ENCODE data around the gene HLA-DRA.

The HLA-DRA gene

GRCh38 chr6:32439602-32440214 lies at the start of gene HLA-DRA:
TSS of gene HLA-DRA (plus strand) at chr6:32439887. CDS start at chr6:32439951, 64 bp downstream.
- DNase-seq (peak; percentile 77), ATAC-seq (replicated peaks) (peak; percentile 78 to 84)
- H3K4me1 Mint-ChIP-seq: peaks cover 56 to 86% of the 10 kb centered on the region in 2 donors

GRCh38 chr6:32391505-32391904 lies 48.2 kb upstream of the HLA-DRA start:
- H3K27me3 Mint-ChIP-seq: peaks cover 7 to 23% of the 10 kb centered on the region in 2 donors
- H3K36me3 Mint-ChIP-seq: no peaks in the 10 kb centered on the region
- H3K9me3 Mint-ChIP-seq: no peaks in the 10 kb centered on the region
- DNase-seq (no peak), ATAC-seq (replicated peaks) (no peak)
- no peak overlapping the region for H3K4me3 Mint-ChIP-seq
- peaks cover 17 to 19% of the 10 kb centered on the region in 2 donors for H3K4me1 Mint-ChIP-seq
- H3K27ac Mint-ChIP-seq: no peak overlapping the region

More at GRCh38 chr6:32439602-32440214, at the start of gene HLA-DRA:
- Mint-ChIP-seq H3K27ac (peak within 1 kb of the TSS; percentile 100), H3K9me3 (peaks cover 4 to 5% of the 10 kb centered on the region in 2 donors), H3K27me3 (no peaks in the 10 kb centered on the region), H3K36me3 (peaks cover 52 to 65% of the 10 kb centered on the region in 2 donors), H3K4me3 (peak within 1 kb of the TSS; percentile 97 to 99)

DNA sequence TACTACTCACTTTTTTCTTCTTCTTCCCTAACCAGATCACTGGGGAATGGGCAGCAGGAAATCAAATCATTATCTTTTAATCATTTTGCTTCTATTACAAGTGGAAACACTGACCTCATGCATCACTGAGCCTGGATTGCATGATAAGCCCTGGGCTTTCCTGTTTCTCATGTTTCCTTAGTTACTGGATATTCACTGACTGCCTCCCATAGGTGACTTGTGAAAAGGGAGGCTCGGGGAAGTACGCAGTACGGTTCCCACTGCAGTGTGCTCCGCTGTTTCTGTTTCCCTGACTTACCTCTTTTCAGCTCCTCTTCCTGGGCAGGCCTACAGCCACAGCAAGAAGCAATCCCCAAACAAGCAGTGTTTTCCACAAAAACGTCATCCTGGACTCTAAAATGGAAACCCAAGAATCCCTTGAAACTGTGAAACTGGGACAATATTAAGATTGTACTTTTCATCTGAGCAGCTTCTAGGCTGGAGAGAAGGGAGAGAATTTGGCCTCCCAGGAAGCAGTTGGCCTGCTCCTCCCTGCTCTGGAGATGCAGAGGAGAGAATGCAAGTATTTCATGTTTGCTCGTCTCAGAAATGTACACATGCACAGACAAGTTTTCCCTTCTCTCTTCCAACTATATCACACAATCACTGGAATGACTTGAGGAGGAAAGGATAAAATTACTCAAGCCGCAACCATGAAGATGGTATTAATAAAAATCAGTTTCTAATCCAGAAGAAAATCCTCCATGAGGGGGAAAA lies 45.8 kb upstream of the HLA-DRA start:
- ATAC-seq (replicated peaks) (peak; percentile 30 to 48), DNase-seq (no peak)
- Mint-ChIP-seq H3K36me3 (no peaks in the 10 kb centered on the region), H3K9me3 (no peaks in the 10 kb centered on the region), H3K4me1 (peaks cover 11 to 17% of the 10 kb centered on the region in 2 donors), H3K4me3 (no peak overlapping the region), H3K27me3 (peaks cover 7 to 8% of the 10 kb centered on the region in 2 donors), H3K27ac (peak overlapping the region; percentile 59)

GRCh38 chr6:32396028-32396427 lies 43.7 kb upstream of the HLA-DRA start:
- peaks cover 7 to 12% of the 10 kb centered on the region in 2 donors for H3K27me3 Mint-ChIP-seq
- H3K9me3 Mint-ChIP-seq: no peaks in the 10 kb centered on the region
- H3K27ac Mint-ChIP-seq: no peak overlapping the region
- DNase-seq (no peak), ATAC-seq (replicated peaks) (no peak)
- H3K36me3 Mint-ChIP-seq: no peaks in the 10 kb centered on the region
- peaks cover 11 to 17% of the 10 kb centered on the region in 2 donors for H3K4me1 Mint-ChIP-seq
- H3K4me3 Mint-ChIP-seq: no peak overlapping the region

DNA sequence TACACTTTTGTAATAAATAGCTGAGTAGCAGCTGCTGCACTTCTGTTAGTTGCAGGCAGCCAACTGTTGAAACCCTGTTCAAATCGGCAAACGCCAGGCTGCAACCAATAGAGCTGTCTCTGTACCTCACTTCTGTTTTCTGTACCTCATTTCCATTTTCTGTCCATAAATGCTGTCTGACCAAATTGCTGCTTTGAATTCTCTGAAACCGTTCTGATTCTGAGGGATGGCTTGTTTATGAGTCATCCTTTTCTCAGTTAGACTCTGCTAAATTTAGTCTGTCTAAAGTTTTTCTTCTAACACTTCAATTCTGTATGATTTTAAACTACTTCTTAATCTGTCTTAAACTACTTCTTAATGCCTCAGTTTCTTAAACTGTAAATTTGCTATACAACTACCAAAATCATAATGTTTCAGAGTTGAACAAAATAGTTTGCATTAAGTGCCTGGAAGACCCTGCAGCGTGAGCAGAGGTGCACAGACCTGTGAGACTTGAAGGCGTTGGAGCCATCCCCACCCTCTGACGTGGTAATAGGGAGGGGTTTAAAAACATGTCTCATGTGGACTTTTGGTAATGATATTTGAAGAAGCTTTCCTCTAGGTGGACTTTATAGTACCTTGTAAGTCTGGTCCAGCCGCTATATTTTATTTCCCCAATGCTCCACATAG lies 42.3 kb upstream of the HLA-DRA start:
- ATAC-seq (replicated peaks) (peak; percentile 96 to 97), DNase-seq (peak; percentile 22)
- no peak overlapping the region for H3K4me3 Mint-ChIP-seq
- H3K27me3 Mint-ChIP-seq: peaks cover 7 to 16% of the 10 kb centered on the region in 2 donors
- no peaks in the 10 kb centered on the region for H3K36me3 Mint-ChIP-seq
- no peaks in the 10 kb centered on the region for H3K9me3 Mint-ChIP-seq
- peaks cover 15 to 22% of the 10 kb centered on the region in 2 donors for H3K4me1 Mint-ChIP-seq
- H3K27ac Mint-ChIP-seq: peak overlapping the region; percentile 33

DNA sequence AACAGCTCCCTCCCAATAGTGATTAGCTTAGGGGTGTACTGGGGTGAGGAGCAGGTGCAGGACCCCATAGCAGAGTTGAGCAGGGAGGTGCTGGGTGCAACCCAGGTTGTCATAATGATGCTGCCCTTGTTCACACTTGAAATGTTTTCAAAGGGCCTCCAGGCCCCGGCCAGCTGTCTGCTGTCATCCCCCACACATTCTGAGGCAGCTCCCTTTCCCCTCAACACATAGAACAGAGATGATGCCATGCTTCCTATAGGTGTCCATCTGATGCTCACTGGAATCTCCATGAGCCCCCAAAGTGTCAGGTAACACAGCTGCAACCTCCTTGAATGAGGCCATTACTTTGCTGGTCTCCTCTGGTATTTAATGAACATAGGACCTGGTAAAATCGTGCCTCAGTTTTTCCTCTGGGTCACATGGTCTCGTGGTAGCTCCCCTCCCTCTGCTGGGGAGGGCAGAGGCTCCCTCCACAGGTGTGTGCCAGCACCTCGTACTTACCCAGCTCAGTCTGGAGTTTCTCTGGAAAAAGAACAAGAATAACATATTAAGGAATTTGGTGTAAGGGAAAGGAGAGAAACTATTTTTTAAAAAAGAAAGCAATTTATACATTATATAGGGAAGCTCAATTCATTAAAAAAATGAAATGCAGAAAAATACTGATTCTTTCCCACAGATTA lies 38.3 kb upstream of the HLA-DRA start:
- ATAC-seq (replicated peaks) (no peak), DNase-seq (no peak)
- H3K9me3 Mint-ChIP-seq: no peaks in the 10 kb centered on the region
- no peaks in the 10 kb centered on the region for H3K36me3 Mint-ChIP-seq
- no peak overlapping the region for H3K4me3 Mint-ChIP-seq
- no peak overlapping the region for H3K27ac Mint-ChIP-seq
- peaks cover 13 to 17% of the 10 kb centered on the region in 2 donors for H3K4me1 Mint-ChIP-seq
- peaks cover 13 to 14% of the 10 kb centered on the region in 2 donors for H3K27me3 Mint-ChIP-seq

DNA sequence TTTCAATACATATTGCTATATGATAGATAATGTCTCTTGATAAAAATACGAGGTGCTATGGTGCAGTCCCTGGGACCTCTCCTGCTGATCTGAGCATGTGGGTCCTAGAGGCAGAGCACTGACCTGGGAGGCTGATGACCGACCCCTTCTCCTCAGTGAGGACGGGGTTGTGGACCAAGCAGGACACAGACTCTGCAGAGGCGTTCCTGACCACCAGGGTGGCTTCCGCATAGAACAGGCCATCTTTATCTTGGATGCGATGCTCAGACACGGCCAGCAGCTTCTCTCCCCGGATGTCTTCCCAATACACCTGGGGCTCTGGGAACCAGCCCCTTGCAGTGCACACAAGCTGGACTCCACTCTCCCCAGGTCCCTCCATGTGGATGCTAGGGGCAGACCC lies 36.9 kb upstream of the HLA-DRA start:
- Mint-ChIP-seq H3K4me1 (peaks cover 8 to 11% of the 10 kb centered on the region in 2 donors), H3K27me3 (peaks cover 19 to 21% of the 10 kb centered on the region in 2 donors), H3K27ac (no peak overlapping the region), H3K4me3 (no peak overlapping the region), H3K9me3 (no peaks in the 10 kb centered on the region), H3K36me3 (no peaks in the 10 kb centered on the region)
- ATAC-seq (replicated peaks) (no peak), DNase-seq (no peak)

- Mint-ChIP-seq H3K4me1 (peaks cover 8 to 11% of the 10 kb centered on the region in 2 donors), H3K27ac (no peak overlapping the region), H3K9me3 (no peaks in the 10 kb centered on the region), H3K4me3 (no peak overlapping the region), H3K27me3 (peaks cover 22 to 27% of the 10 kb centered on the region in 2 donors), H3K36me3 (no peaks in the 10 kb centered on the region)
- no peak for ATAC-seq (replicated peaks)
- no peak for DNase-seq
Observed at GRCh38 chr6:32405656-32406055, 34.0 kb upstream of the HLA-DRA start.

DNA sequence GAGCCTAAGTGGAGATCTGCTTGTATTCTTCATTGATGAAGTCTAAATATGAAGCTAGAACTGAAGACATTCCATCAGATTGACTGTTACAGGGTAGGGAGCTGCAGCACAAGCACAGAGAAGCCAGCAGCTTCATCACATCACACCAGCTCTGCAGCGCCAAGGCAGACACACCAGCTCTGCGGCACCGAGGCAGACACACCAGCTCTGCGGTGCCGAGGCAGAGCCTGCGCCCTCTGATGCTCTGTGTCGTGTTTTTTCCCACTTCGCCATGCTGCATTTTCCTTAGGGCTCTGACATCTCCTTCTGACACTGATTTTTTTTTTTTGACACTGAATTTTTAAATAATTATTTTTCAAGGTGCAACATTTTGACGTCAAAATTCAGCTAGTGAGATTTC lies 33.5 kb upstream of the HLA-DRA start:
- Mint-ChIP-seq H3K36me3 (no peaks in the 10 kb centered on the region), H3K27me3 (peaks cover 22 to 26% of the 10 kb centered on the region in 2 donors), H3K4me1 (peaks cover 8 to 10% of the 10 kb centered on the region in 2 donors), H3K9me3 (no peaks in the 10 kb centered on the region), H3K4me3 (no peak overlapping the region), H3K27ac (no peak overlapping the region)
- no peak for DNase-seq
- no peak for ATAC-seq (replicated peaks)

GRCh38 chr6:32406857-32407256 lies 32.8 kb upstream of the HLA-DRA start, which contains the start of gene BTNL2:
TSS of gene BTNL2 (minus strand) at chr6:32407181. CDS start at chr6:32407123, 58 bp downstream.
- DNase-seq: no peak
- Mint-ChIP-seq H3K4me3 (no peak within 1 kb of the TSS), H3K4me1 (peaks cover 4 to 6% of the 10 kb centered on the region in 2 donors), H3K36me3 (no peaks in the 10 kb centered on the region), H3K9me3 (no peaks in the 10 kb centered on the region), H3K27ac (no peak within 1 kb of the TSS), H3K27me3 (peaks cover 22 to 26% of the 10 kb centered on the region in 2 donors)
- ATAC-seq (replicated peaks): no peak

DNA sequence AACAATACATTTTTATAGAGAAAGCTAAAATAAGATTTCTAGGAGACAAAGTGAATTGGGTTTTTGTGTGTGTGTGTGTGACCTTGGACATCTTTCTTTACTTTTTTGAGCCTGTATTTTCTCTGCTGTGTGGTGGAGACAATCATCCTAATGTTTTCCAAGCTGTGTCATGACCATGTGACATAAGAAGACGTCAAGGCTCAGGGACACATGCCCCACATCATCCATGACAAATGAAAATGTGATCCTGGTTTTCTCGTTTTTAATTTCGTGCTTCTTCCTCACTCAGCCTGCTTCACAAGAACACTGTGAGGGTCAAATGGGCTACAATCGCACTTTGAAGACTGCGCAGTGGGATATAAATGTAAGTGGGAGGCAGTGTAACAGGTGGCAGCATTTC lies 28.8 kb upstream of the HLA-DRA start:
- H3K4me1 Mint-ChIP-seq: peaks cover 12 to 19% of the 10 kb centered on the region in 2 donors
- ATAC-seq (replicated peaks) (no peak), DNase-seq (no peak)
- H3K27ac Mint-ChIP-seq: no peak overlapping the region
- peaks cover 23 to 32% of the 10 kb centered on the region in 2 donors for H3K27me3 Mint-ChIP-seq
- no peak overlapping the region for H3K4me3 Mint-ChIP-seq
- no peaks in the 10 kb centered on the region for H3K36me3 Mint-ChIP-seq
- H3K9me3 Mint-ChIP-seq: no peaks in the 10 kb centered on the region

GRCh38 chr6:32411566-32412327 lies 27.9 kb upstream of the HLA-DRA start:
- Mint-ChIP-seq H3K27ac (peak overlapping the region; percentile 37), H3K9me3 (no peaks in the 10 kb centered on the region), H3K36me3 (no peaks in the 10 kb centered on the region), H3K27me3 (peaks cover 23 to 32% of the 10 kb centered on the region in 2 donors), H3K4me1 (peaks cover 12 to 20% of the 10 kb centered on the region in 2 donors), H3K4me3 (no peak overlapping the region)
- ATAC-seq (replicated peaks) (no peak), DNase-seq (no peak)

GRCh38 chr6:32413427-32414047 lies 26.1 kb upstream of the HLA-DRA start:
- H3K4me3 Mint-ChIP-seq: peak overlapping the region; percentile 12 to 68

More at GRCh38 chr6:32413427-32414047, 26.1 kb upstream of the HLA-DRA start:
- Mint-ChIP-seq H3K4me1 (peaks cover 12 to 20% of the 10 kb centered on the region in 2 donors), H3K27ac (no peak overlapping the region), H3K9me3 (no peaks in the 10 kb centered on the region), H3K27me3 (peaks cover 17 to 23% of the 10 kb centered on the region in 2 donors), H3K36me3 (no peaks in the 10 kb centered on the region)
- ATAC-seq (replicated peaks) (peak; percentile 94 to 96), DNase-seq (peak; percentile 72)

Data from stimulated activated naive B cell treated with anti-CD40 and anti-IgM and Interleukin-4, amounts not matched to agents 10 μg/mL and 1 μg/mL and 100 μg/mL, for 72 hours (primary cell).